ENCODE measurements around the gene PM20D1. TPM values are rescaled to one million over a fixed set of nuclear protein-coding genes. Genes with fewer than 3 reads are reported as not detected.

PM20D1 gene
- total and polyA plus RNA-seq, 10 of the 15 experiments (the other 5 are each of a cell fraction or from before 2014, with no cell fraction given): not detected

DNA sequence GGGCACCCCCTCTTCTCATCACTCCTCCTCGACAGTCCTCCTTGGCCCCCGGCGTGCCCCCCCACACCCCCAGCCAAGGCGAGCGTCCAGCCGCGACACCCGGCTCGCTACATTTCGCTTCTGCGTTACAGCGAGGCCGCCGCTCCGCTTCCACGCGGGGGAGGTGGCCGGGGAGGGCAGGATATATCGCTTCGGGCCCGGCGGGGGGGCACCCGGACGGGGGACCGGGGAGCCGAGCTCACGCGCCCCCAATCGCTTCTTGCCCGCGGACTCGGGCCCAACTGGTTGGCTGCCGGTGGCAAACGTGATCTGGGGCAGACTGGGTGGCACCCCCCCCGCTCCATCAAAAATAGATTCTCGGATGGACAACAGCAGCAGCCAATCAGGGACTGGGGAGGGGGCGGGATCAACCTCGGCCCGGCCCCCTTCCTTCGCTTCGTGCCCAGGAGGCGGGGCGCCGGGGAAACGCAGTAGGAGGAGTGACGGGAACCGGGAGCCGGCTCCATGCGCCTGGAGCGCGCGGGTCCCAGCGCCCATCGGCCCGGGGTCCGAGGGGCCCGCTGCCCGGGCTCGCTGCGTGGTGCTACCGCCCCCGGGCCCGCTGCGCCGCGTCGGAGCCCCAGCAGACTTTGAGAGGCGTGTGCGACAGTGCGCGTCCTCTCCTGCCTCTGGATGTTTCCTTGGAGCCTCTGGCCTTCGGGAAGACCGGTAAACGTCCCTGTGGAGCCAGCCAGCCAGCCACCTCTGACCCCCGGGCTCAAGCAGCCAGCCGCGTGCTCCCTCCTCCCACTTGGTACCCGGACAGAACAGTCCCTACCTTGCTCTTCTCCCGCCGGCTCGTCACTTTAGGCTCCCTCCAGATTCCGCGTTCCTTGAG lies 36.8 kb downstream of the PM20D1 start, which contains the start of gene SLC41A1 (continued):
- TF ChIP-seq NBN (IDR thresholded peaks at IDR 0.05) (0 out of 2 replicates have a peak, but pooled peaks have one; percentile 38), SRF (IDR thresholded peaks at IDR 0.05; ENCODE audit: low read depth in 2 of 2, low read length in 2 of 2) (no peak), SMAD5 (IDR thresholded peaks at IDR 0.05; ENCODE audit: low read depth) (no peak), EP300 (IDR thresholded peaks at IDR 0.05; ENCODE audit: borderline replicate concordance in 1 of 2, control insufficient read depth in 1 of 2, low read depth in 2 of 2, low read length in 2 of 2) (no peak), ZNF24 (IDR thresholded peaks at IDR 0.05) (no peak), MEF2A (IDR thresholded peaks at IDR 0.05; ENCODE audit: insufficient read depth, low read depth, low read length) (0 out of 2 replicates have a peak, but pooled peaks have one; percentile 15), ZNF622 (IDR thresholded peaks at IDR 0.05) (no peak), NR2C2 (IDR thresholded peaks at IDR 0.05; ENCODE audit: borderline replicate concordance, control insufficient read depth, insufficient read length, low read depth) (no peak), NKRF (conservative IDR thresholded peaks at IDR 0.05) (peak; percentile 48; the same call in 1 of the 2 replicates), ASH2L (IDR thresholded peaks at IDR 0.05; ENCODE audit: borderline replicate concordance, low read depth) (no peak), GABPA (IDR thresholded peaks at IDR 0.05; ENCODE audit: low read depth) (no peak), NFXL1 (IDR thresholded peaks at IDR 0.05; ENCODE audit: borderline replicate concordance) (no peak), SKIL (IDR thresholded peaks at IDR 0.05; ENCODE audit: low read depth, poor library complexity, severe bottlenecking) (no peak), YY1 (IDR thresholded peaks at IDR 0.05; ENCODE audit: low read depth, low read length) (0 out of 2 replicates have a peak, but pooled peaks have one; percentile 3), IKZF1 (conservative IDR thresholded peaks at IDR 0.05) (peak; percentile 89), SREBF2 (IDR thresholded peaks at IDR 0.05; ENCODE audit: low read length) (no peak), ATF3 (IDR thresholded peaks at IDR 0.05; ENCODE audit: borderline replicate concordance, extremely low read depth, low read depth, low read length) (no peak), DPF2 (IDR thresholded peaks at IDR 0.05) (peak; percentile 97), ZNF217 (IDR thresholded peaks at IDR 0.05) (no peak)
- TF ChIP-seq, protein P1, sequence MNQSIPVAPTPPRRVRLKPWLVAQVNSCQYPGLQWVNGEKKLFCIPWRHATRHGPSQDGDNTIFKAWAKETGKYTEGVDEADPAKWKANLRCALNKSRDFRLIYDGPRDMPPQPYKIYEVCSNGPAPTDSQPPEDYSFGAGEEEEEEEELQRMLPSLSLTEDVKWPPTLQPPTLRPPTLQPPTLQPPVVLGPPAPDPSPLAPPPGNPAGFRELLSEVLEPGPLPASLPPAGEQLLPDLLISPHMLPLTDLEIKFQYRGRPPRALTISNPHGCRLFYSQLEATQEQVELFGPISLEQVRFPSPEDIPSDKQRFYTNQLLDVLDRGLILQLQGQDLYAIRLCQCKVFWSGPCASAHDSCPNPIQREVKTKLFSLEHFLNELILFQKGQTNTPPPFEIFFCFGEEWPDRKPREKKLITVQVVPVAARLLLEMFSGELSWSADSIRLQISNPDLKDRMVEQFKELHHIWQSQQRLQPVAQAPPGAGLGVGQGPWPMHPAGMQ (IDR thresholded peaks at IDR 0.05; ENCODE audit: borderline replicate concordance): no peak
- TF ChIP-seq, protein P2, sequence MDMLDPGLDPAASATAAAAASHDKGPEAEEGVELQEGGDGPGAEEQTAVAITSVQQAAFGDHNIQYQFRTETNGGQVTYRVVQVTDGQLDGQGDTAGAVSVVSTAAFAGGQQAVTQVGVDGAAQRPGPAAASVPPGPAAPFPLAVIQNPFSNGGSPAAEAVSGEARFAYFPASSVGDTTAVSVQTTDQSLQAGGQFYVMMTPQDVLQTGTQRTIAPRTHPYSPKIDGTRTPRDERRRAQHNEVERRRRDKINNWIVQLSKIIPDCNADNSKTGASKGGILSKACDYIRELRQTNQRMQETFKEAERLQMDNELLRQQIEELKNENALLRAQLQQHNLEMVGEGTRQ (IDR thresholded peaks at IDR 0.05; ENCODE audit: borderline replicate concordance, low read depth, low read length): no peak
